Neural cell (in vitro differentiated cells): ENCODE data around the gene ARHGEF7. TPM values are rescaled to one million over a fixed set of nuclear protein-coding genes. Genes with fewer than 3 reads are reported as not detected.
"Not testable (repeated sequence)": the region's sequence is repeated elsewhere in the genome, so short reads cannot be mapped to it uniquely, and the experiment has no call there.

Experiments
- H2AFZ ChIP-seq: fragments of 200-600, 300-800 bp; sonication (generic), shearing (Covaris generic); 2 replicates; pipeline ENCODE4 v1.6.0; 2014; ENCODE audit warnings: low read depth, mild to moderate bottlenecking, antibody characterized with exemption, low read length, moderate library complexity
- H3F3A ChIP-seq: fragments of 200-600 bp; shearing (Covaris generic); 2 replicates; pipeline ENCODE4 v1.6.1; 2016; ENCODE audit warnings: mild to moderate bottlenecking, moderate library complexity, mixed read lengths, antibody characterized with exemption, low read length; ENCODE audit not compliant: insufficient read depth, poor library complexity, severe bottlenecking
- H3K27ac ChIP-seq: fragments of 200-600, 300-800 bp; sonication (generic), shearing (Covaris generic); 2 replicates; pipeline ENCODE4 v1.5.1; 2014; ENCODE audit warnings: mild to moderate bottlenecking, low read length, moderate library complexity
- H3K27me3 ChIP-seq: fragments of 300-800, 200-600 bp; sonication (generic), shearing (Covaris generic); 2 replicates; pipeline ENCODE4 v1.6.0; 2014; ENCODE audit warnings: mild to moderate bottlenecking, low read depth, low read length, moderate library complexity; ENCODE audit not compliant: insufficient read depth
- H3K36me3 ChIP-seq: fragments of 300-800, 200-600 bp; sonication (generic), shearing (Covaris generic); 2 replicates; pipeline ENCODE4 v1.5.1; 2014; ENCODE audit warnings: mild to moderate bottlenecking, antibody characterized with exemption, low read length, moderate library complexity; ENCODE audit not compliant: insufficient read depth
- H3K4me2 ChIP-seq: fragments of 300-800, 200-600 bp; sonication (generic), shearing (Covaris generic); 2 replicates; pipeline ENCODE4 v1.6.0; 2014; ENCODE audit warnings: mild to moderate bottlenecking, low read length
- H3K4me3 ChIP-seq: fragments of 300-800, 200-600 bp; sonication (generic), shearing (Covaris generic); 2 replicates; pipeline ENCODE4 v1.5.1; 2014; ENCODE audit warnings: mild to moderate bottlenecking, low read length, moderate library complexity
- H3K79me2 ChIP-seq: fragments of 200-600 bp; shearing (Covaris generic); replicated peaks from 2 replicates; pipeline ENCODE4 v1.6.0; 2014; ENCODE audit warnings: mild to moderate bottlenecking, low read length, moderate library complexity; ENCODE audit not compliant: insufficient read depth
- H3K9ac ChIP-seq: fragments of 300-800, 200-600 bp; sonication (generic), shearing (Covaris generic); 2 replicates; pipeline ENCODE4 v1.6.1; 2016; ENCODE audit warnings: mild to moderate bottlenecking, low read length, mixed read lengths
- H3K9me2 ChIP-seq: fragments of 200-600 bp; shearing (Covaris generic); 2 replicates; pipeline ENCODE4 v1.6.1; 2016; ENCODE audit warnings: mild to moderate bottlenecking, low read length, mixed read lengths; ENCODE audit not compliant: insufficient read depth
- H3K9me3 ChIP-seq: fragments of 200-600, 300-800 bp; sonication (generic), shearing (Covaris generic); 2 replicates; pipeline ENCODE4 v1.6.1; 2016; ENCODE audit warnings: mild to moderate bottlenecking, mixed run types, low read length, moderate library complexity, mixed read lengths
- H4K20me1 ChIP-seq: fragments of 200-600 bp; shearing (Covaris generic); 2 replicates; pipeline ENCODE4 v1.6.1; 2016; ENCODE audit warnings: mild to moderate bottlenecking, mixed run types; ENCODE audit not compliant: insufficient read depth
- CTCF ChIP-seq: fragments of 450-650 bp; IDR thresholded peaks from 2 replicates; pipeline ENCODE4 v1.5.1; 2014; ENCODE audit warnings: antibody characterized with exemption, mild to moderate bottlenecking, moderate library complexity; ENCODE audit not compliant: poor library complexity, severe bottlenecking
- EP300 ChIP-seq: fragments of 450-650 bp; conservative IDR thresholded peaks from 2 replicates; pipeline ENCODE4 v1.6.1; 2014; ENCODE audit warnings: antibody characterized with exemption, mild to moderate bottlenecking, moderate library complexity; ENCODE audit not compliant: poor library complexity, severe bottlenecking
- EZH2 ChIP-seq: fragments of 200-600, 300-800 bp; shearing (Covaris generic), sonication (generic); IDR thresholded peaks from 2 replicates; pipeline ENCODE4 v1.6.1; 2014; ENCODE audit warnings: antibody characterized with exemption, low read length, borderline replicate concordance, mild to moderate bottlenecking; ENCODE audit not compliant: insufficient read depth, poor library complexity, severe bottlenecking
- MXI1 ChIP-seq: fragments of 450-650 bp; conservative IDR thresholded peaks from 2 replicates; pipeline ENCODE4 v1.6.1; 2014; ENCODE audit warnings: antibody characterized with exemption, mild to moderate bottlenecking; ENCODE audit not compliant: poor library complexity, severe bottlenecking
- POLR2AphosphoS5 ChIP-seq: IDR thresholded peaks from 2 replicates; pipeline ENCODE4 v1.6.1; 2012
- RAD21 ChIP-seq: fragments of 450-650 bp; conservative IDR thresholded peaks from 2 replicates; pipeline ENCODE4 v1.6.1; 2014; ENCODE audit warnings: antibody characterized with exemption, mild to moderate bottlenecking, moderate library complexity
- REST ChIP-seq: IDR thresholded peaks from 2 replicates; pipeline ENCODE4 v1.6.1; 2012; ENCODE audit warnings: borderline replicate concordance
- SMC3 ChIP-seq: fragments of 450-650 bp; conservative IDR thresholded peaks from 2 replicates; pipeline ENCODE4 v1.6.1; 2014; ENCODE audit warnings: antibody characterized with exemption, mild to moderate bottlenecking, moderate library complexity; ENCODE audit not compliant: poor library complexity
- TAF1 ChIP-seq: IDR thresholded peaks from 2 replicates; pipeline ENCODE4 v1.6.1; 2012; ENCODE audit warnings: low read depth
- polyA plus RNA-seq: library from polyadenylated mRNA; depleted of rRNA; stranded (reverse); fragments of >200 nt; gene quantifications from 2 replicates; pipeline ENCODE4 v1.2.3, GENCODE V29; 2014

ARHGEF7 gene
- polyA plus RNA-seq, 1 donor from 2014 or later: 155 TPM

- H3K9ac ChIP-seq, H3K36me3 ChIP-seq, H3K27me3 ChIP-seq, H4K20me1 ChIP-seq, H3K4me3 ChIP-seq, H3K9me3 ChIP-seq, H3K27ac ChIP-seq, H2AFZ ChIP-seq, H3K4me2 ChIP-seq, H3K9me2 ChIP-seq, H3F3A ChIP-seq: not testable (repeated sequence)
- H3K79me2 ChIP-seq: peaks cover 50% of the 10 kb centered on the region
Measured at GRCh38 chr13:111189516-111189915, 74.4 kb downstream of the ARHGEF7 start.

GRCh38 chr13:111193223-111193622 is 78.1 kb downstream of the ARHGEF7 start:
- H3K9me3 ChIP-seq, H3K9me2 ChIP-seq, H3K27me3 ChIP-seq, H3K9ac ChIP-seq, H3F3A ChIP-seq, H3K27ac ChIP-seq, H3K4me3 ChIP-seq, H2AFZ ChIP-seq, H4K20me1 ChIP-seq, H3K4me2 ChIP-seq, H3K36me3 ChIP-seq: not testable (repeated sequence)
- peaks cover 27% of the 10 kb centered on the region for H3K79me2 ChIP-seq

GRCh38 chr13:111194651-111195050 is 79.5 kb downstream of the ARHGEF7 start:
- H3K27ac ChIP-seq, H2AFZ ChIP-seq, H3K4me2 ChIP-seq, H3K9me2 ChIP-seq, H3K4me3 ChIP-seq, H3K9me3 ChIP-seq, H3K9ac ChIP-seq, H3F3A ChIP-seq, H3K36me3 ChIP-seq, H3K27me3 ChIP-seq, H4K20me1 ChIP-seq: not testable (repeated sequence)
- H3K79me2 ChIP-seq: peaks cover 28% of the 10 kb centered on the region

GRCh38 chr13:111198732-111199378 is 83.7 kb downstream of the ARHGEF7 start:
- H3K4me2 ChIP-seq, H3F3A ChIP-seq, H3K9me2 ChIP-seq, H2AFZ ChIP-seq, H3K4me3 ChIP-seq, H3K27me3 ChIP-seq, H3K9ac ChIP-seq, H3K27ac ChIP-seq, H3K36me3 ChIP-seq, H3K9me3 ChIP-seq, H4K20me1 ChIP-seq: not testable (repeated sequence)
- H3K79me2 ChIP-seq: peaks cover 46% of the 10 kb centered on the region

GRCh38 chr13:111201304-111201940 is 86.3 kb downstream of the ARHGEF7 start:
- H3K79me2 ChIP-seq: peaks cover 63% of the 10 kb centered on the region
- no peak overlapping the region for H3K4me2 ChIP-seq
- H4K20me1 ChIP-seq: peaks cover 5% of the 10 kb centered on the region

More at GRCh38 chr13:111201304-111201940, 86.3 kb downstream of the ARHGEF7 start:
- TF ChIP-seq RAD21 (no peak), EP300 (no peak), TAF1 (no peak), CTCF (no peak), MXI1 (no peak), POLR2AphosphoS5 (no peak), REST (no peak), EZH2 (no peak), SMC3 (no peak)
- no peaks in the 10 kb centered on the region for H3K9me3 ChIP-seq
- no peaks in the 10 kb centered on the region for H3K9me2 ChIP-seq
- no peaks in the 10 kb centered on the region for H3K27me3 ChIP-seq
- H2AFZ ChIP-seq: no peak overlapping the region
- no peaks in the 10 kb centered on the region for H3F3A ChIP-seq
- no peak overlapping the region for H3K4me3 ChIP-seq
- no peak overlapping the region for H3K9ac ChIP-seq
- no peak overlapping the region for H3K27ac ChIP-seq
- H3K36me3 ChIP-seq: no peaks in the 10 kb centered on the region
